Omental fat pad (tissue), 4 donors: ENCODE measurements around the gene ZSCAN18. TPM values are rescaled to one million over a fixed set of nuclear protein-coding genes. Genes with fewer than 3 reads are reported as not detected.

ENCODE experiments used
- ATAC-seq: fragments of 150-250 bp; one replicate; pipeline ENCODE4 v1.9.1; 2016; ENCODE audit warnings: mild to moderate bottlenecking, moderate library complexity; ENCODE audit not compliant: low FRiP score
- DNase-seq: peaks from one replicate; pipeline ENCODE4 v3.0.0-alpha.2; 2019; ENCODE audit warnings: low spot score
- total RNA-seq, 4 donors: library from RNA; depleted of rRNA; stranded (reverse); fragments of >200 nt; gene quantifications; one replicate each; pipeline ENCODE4 v1.1.0, GENCODE V29; 2016
- TF ChIP-seq, protein P1 (sequence below), 3 donors: fragments of 450-650 bp; IDR thresholded peaks; one replicate each; pipeline ENCODE4 v1.5.1; 2016 to 2017; ENCODE audit warnings: antibody characterized with exemption in 3 of 3, mild to moderate bottlenecking in 3 of 3, moderate library complexity in 2 of 3

Gene ZSCAN18
- total RNA-seq, 4 donors from 2014 or later, result 28.8 to 66.2 (median 36.4) TPM

DNA sequence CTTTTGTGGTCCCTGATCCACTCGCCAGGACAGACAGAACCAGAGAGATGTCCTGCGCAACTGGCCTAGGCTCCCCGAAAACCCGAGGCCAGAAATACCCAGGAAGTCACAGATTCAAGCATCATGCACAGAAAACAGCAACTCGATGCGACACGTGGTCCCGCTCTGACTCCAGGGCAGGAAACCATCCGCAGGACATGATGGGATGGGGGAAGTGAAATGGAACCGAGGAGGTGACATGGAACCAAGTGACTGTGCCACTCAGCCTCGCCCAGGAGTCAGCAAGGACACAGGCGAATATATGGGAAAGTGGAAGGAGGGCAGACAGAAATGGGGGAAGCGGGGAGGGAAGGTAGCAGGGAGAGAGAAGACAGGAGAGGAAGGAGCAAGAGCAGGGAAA is 1.1 kb downstream of the ZSCAN18 start:
- ATAC-seq, result no peak
- TF ChIP-seq, protein P1, sequence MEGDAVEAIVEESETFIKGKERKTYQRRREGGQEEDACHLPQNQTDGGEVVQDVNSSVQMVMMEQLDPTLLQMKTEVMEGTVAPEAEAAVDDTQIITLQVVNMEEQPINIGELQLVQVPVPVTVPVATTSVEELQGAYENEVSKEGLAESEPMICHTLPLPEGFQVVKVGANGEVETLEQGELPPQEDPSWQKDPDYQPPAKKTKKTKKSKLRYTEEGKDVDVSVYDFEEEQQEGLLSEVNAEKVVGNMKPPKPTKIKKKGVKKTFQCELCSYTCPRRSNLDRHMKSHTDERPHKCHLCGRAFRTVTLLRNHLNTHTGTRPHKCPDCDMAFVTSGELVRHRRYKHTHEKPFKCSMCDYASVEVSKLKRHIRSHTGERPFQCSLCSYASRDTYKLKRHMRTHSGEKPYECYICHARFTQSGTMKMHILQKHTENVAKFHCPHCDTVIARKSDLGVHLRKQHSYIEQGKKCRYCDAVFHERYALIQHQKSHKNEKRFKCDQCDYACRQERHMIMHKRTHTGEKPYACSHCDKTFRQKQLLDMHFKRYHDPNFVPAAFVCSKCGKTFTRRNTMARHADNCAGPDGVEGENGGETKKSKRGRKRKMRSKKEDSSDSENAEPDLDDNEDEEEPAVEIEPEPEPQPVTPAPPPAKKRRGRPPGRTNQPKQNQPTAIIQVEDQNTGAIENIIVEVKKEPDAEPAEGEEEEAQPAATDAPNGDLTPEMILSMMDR (IDR thresholded peaks at IDR 0.05), result no peak
- no peak for DNase-seq

DNA sequence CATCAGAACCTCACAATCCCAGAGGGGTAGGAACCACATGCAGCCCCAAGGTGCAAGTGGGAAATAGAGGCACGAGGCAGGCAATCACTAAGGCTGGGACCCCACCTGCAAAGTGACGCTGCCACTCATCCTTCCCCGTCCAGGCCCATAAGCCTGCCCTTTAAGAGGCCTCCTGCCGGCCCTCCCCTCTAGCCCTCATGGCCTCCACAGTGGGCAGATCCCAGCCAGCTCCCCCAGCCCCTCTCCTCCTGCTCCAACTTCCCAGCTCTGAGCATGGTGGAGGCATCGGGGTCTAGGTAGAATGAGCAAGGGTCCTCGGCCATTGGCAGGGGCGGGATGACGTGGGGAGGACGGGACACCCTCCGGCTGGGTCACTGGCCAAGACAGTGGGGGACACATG is 2.7 kb downstream of the ZSCAN18 start:
- DNase-seq (no peak), ATAC-seq (no peak)

DNA sequence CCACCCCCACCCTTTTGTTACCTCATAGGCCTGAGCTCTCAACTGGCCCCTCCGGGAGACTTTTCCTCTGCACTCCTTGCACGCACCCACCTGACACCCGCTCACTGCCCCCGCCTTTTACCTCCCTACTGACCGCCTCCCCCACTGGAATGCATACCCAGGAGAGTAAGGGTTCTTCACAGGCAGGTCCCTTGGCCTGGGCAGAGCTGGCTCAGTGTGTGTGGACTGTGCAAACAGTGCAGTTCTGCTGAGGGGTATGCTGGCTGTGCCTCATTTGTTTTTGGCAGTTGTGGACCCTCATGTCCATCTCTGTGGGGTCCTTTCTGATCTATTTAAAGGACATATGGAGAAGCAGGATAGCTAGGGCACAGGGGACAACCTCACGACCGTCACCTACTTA is 5.0 kb downstream of the ZSCAN18 start:
- no peak for DNase-seq
- ATAC-seq, result no peak
- TF ChIP-seq, protein P1 (IDR thresholded peaks at IDR 0.05), result no peak

More for the DNA sequence above, 2.7 kb downstream of the ZSCAN18 start:
- TF ChIP-seq, protein P1 (IDR thresholded peaks at IDR 0.05), result no peak

DNA sequence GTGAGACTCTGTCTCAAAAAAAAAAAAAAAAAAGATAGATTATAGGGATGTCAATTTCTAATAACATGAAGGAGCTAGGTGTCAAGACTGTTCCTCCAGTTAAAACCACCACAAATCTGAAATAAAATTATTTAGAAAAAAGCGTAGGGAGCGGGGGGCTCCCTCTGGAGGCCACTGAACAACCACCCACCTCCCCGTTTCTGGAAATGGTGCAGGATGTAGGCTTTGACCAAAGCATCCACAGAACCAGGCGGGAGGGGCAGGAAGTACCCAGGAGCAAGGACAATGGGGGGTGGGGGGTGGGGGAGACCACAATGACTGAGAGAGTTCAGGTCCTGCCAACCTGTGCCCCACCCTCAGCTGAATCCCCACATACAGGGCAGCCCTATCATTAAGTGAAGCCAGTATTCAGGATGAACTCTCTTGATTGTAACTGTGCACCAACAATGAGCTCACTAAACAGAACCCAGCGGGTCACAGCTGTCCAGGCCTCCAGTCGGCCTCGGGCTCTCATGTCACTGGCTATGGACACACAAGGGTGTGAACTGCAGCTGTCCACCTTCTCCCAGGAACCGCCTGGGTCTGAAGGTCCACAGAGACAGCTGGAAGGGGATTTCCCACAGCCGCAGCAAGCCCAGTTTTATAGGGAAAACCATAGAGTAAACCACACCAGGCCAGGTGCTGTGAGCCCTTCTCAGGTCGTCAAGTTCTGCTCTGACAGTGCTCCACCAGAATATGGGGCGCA is 6.6 kb downstream of the ZSCAN18 start:
- DNase-seq (no peak), ATAC-seq (no peak)
- TF ChIP-seq, protein P1 (IDR thresholded peaks at IDR 0.05), result no peak

DNA sequence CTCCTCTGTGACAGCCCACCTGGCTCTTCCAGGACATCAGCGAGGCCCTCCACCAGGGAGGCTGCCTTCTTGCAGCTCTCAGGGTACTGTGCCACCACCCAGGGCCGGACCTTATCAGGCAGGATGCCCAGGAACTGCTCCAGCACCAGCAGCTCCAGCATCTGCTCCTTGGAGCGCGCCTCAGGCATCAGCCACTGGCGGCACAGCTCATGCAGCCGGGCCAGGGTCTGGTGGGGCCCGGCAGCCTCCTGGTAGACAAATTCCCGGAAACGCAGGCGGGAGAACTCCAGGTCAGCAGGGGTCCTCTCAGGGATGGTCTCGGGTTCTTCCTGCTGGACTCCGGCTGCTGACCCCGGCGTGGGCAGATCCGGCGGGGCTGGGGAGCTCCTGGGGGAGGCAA is 8.2 kb downstream of the ZSCAN18 start:
- DNase-seq (no peak), ATAC-seq (no peak)
- TF ChIP-seq, protein P1 (IDR thresholded peaks at IDR 0.05), result no peak

DNA sequence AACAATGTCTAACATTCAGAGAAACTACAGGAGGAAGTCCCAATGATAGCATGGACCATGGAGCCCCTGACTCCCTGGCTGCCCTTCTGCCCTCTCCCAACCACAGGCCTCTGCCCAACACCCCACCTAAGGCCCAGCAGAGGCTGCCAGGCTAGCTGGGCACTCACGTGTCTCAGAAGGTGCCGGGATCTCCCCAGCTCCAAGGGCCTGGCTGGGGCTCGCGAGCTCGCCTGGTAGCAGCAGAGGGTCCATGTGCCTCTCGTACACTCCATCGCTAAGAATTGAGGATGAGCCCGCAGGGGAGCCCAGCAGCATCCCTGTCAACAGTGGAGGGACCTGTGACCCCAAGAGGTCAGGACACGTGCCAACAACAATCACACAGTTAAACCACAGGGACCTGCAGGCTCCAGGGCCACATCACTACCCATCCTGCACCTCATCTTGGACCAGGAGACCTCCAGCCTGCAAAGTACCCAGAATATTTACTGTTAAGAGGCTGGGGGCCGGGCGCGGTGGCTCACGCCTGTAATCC is 9.4 kb downstream of the ZSCAN18 start:
- no peak for DNase-seq
- TF ChIP-seq, protein P1 (IDR thresholded peaks at IDR 0.05), result no peak
- ATAC-seq, result no peak
